Astrocyte of the spinal cord (primary cell): ENCODE data around the gene TRAF5.
"Not testable (repeated sequence)": the region's sequence is repeated elsewhere in the genome, so short reads cannot be mapped to it uniquely, and the experiment has no call there.

Experiments
- DNase-seq: peaks from one replicate; pipeline ENCODE4 v3.0.0; 2011; ENCODE audit warnings: low read depth, low spot score
- H3K4me3 ChIP-seq: 2 replicates; pipeline ENCODE4 v1.5.1; 2011; ENCODE audit warnings: low read depth, mild to moderate bottlenecking, low read length, moderate library complexity
- in situ Hi-C: cut with HindIII; loops from 2 replicates; pipeline ENCODE4 v1.10.0; 2017; ENCODE audit warnings: low sequenced_read_pairs
- TF ChIP-seq, protein P1 (sequence below): IDR thresholded peaks from 2 replicates; pipeline ENCODE4 v1.5.1; 2012; ENCODE audit warnings: low read depth, mild to moderate bottlenecking, low read length, inconsistent platforms

The TRAF5 gene

DNA sequence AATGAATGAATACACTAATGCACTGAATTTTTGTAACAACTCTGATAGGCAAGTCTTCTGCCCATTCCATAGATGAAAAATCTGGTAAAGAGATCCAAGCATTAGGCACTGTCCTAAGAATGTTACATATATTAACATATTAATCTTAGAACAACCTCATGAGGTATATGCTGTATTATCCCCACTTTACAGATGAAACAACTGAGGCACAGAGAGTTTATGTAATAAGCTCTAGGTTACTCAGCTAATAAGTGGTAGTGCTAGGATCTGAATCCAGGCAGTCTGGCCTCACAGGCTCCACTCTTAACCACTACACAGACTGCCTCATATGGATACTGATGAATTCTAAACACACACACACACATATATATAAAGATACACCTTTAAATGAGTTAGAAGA lies 52.8 kb downstream of the TRAF5 start:
- TF ChIP-seq, protein P1, sequence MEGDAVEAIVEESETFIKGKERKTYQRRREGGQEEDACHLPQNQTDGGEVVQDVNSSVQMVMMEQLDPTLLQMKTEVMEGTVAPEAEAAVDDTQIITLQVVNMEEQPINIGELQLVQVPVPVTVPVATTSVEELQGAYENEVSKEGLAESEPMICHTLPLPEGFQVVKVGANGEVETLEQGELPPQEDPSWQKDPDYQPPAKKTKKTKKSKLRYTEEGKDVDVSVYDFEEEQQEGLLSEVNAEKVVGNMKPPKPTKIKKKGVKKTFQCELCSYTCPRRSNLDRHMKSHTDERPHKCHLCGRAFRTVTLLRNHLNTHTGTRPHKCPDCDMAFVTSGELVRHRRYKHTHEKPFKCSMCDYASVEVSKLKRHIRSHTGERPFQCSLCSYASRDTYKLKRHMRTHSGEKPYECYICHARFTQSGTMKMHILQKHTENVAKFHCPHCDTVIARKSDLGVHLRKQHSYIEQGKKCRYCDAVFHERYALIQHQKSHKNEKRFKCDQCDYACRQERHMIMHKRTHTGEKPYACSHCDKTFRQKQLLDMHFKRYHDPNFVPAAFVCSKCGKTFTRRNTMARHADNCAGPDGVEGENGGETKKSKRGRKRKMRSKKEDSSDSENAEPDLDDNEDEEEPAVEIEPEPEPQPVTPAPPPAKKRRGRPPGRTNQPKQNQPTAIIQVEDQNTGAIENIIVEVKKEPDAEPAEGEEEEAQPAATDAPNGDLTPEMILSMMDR: no peak
- H3K4me3 ChIP-seq: no peak overlapping the region
- no peak for DNase-seq
- in situ Hi-C loops: no loop called here

DNA sequence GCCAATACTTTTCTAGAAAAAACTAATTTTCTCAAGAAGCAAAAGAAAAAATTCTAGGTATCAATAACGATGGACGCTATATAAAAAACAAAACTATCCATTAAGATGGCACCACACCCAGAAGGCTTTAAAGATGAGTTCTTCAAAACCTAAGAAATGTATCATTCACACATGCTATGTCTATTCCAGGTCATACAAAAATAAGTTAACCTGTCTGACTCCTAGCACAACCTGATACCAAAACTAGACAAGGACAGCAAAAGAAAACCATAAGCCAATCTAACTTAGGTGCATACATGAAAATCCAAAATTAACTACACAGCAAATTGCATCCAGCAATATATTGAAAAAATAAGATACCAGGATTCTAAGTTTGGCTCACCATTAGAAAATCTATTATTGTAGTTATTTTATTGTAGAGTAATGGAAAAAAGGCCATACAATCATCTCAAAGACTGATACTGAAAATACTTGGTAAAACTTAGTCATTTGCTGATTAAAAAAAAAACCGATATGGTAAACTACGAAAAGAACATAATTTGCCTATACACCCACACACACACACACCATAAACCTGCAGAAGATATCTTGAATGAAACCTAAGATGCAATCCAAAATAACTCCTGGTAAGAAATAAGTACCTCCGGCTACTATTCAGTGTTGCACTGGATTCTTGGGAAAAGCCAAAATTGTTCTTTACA lies 55.0 kb downstream of the TRAF5 start:
- in situ Hi-C loops: no loop called here
- TF ChIP-seq, protein P1: no peak
- H3K4me3 ChIP-seq: no peak overlapping the region
- no peak for DNase-seq

DNA sequence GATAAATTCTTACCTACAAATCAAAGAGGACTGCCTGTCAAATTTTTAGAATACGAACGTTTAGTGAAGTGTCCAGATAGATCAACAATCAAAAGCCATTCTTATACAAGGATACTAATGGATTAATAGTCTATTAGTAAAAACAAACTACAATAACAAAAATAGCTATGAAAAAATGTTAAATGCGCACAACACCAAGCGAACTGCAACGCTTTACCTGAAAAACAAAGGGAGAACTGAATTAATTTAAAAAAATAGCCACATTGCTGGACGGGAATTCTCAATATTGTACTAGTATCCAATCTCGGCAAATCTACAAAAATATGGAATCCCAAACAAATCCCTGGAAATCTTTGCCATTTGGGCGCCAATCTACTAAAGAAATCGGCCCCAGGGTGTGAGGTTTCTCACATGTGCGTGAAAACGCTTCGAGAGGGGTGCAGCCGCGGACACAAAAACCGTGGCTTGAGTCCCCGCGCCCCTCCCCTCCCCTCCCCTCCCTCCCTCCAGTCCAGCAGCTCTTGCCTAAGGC lies 55.6 kb downstream of the TRAF5 start:
- TF ChIP-seq, protein P1: no peak
- in situ Hi-C loops: no loop called here
- H3K4me3 ChIP-seq: peak overlapping the region; percentile 79
- no peak for DNase-seq

DNA sequence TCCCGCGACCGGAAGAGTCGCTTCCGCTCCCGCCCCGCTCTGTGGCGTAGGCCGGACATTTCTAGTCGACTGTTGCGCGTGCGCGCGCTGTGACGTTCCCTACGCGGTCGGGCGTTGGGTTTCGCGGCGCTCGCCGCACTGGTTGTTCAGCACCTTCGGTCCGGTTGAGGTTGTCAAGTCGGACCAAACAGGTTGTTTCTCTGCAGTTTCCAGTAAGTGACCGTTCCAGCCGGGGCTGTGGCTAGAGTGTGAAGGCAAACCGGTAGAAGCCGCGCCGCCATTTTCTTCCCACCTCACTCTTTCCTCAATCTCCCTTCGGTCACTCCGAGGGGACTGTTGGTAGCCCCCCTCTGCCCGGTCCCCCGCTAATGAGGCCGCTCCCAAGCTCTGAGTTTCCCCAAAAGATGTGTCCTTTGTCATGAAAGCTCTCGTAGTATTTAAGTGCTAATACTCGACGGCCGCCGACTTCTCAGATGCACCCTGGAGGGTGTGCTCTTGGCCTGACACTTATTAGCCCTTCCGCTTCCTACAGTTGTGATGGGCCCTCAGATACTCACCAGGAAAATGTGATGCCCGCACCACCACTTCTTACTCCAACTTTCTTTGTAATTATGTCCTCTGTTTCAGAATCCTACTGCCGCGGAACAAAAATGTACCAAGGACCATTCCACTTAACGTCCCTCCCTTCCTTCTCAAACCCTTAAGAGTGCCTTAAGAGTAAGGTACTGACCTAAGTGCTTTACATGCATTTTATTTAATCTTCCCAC lies 56.3 kb downstream of the TRAF5 start:
- TF ChIP-seq, protein P1: no peak
- in situ Hi-C loops: no loop called here
- peak overlapping the region; percentile 79 for H3K4me3 ChIP-seq
- DNase-seq: peak; percentile 95

DNA sequence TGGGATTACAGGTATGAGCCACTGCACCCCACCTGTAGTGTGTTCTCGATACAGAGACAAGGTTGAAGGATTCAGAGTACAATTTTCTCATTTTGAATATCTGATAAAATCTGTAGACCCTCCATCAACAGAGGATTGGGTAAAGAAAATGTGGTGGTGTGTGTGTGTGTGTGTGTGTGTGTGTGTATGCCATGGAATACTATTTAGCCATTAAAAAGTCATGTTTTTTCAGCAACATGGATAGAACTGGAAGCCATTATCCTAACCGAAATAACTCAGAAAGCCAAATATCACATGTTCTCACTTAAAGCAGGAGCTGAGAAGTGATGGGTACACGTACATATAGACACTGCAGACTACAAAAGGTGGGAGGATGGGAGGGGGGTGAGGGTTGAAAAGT lies 57.9 kb downstream of the TRAF5 start:
- no peak for DNase-seq
- no peak overlapping the region for H3K4me3 ChIP-seq
- in situ Hi-C loops: no loop called here
- TF ChIP-seq, protein P1: no peak

DNA sequence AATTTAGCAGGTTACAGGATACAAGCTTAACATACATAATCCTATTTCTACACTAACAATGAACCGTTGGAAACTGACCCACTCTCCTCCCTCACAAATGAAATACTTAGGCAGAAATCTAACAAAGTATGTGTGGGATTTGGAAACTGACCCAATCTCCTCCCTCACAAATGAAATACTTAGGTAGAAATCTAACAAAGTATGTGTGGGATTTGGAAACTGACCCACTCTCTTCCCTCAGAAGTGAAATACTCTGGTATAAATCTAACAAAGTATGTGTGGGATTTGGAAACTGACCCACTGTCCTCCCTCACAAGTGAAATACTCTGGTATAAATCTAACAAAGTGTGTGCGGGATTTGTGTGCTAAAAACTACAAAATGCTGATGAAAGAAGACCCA lies 60.3 kb downstream of the TRAF5 start:
- peak; percentile 53 for DNase-seq
- H3K4me3 ChIP-seq: no peak overlapping the region
- TF ChIP-seq, protein P1: no peak
- in situ Hi-C loops: no loop called here

DNA sequence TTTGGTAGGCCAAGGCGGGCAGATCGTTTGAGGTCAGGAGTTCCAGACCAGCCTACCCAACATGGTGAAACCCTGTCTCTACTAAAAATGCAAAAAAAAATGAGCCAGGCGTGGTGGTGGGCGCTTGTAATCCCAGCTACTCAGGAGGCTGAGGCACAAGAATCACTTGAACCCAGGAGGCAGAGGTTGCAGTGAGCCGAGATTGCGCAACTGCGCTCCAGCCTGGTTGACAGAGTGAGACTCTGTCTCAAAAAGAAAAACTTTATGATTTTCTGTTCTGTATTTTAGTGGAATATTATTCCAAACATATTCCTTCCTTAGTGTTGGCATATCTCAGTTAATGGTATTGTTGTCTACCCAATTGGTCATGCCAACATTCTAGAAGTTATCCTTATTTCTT lies 64.2 kb downstream of the TRAF5 start:
- DNase-seq, in situ Hi-C loops, H3K4me3 ChIP-seq: not testable (repeated sequence)
